Activated CD4-positive, alpha-beta T cell treated with anti-CD3 and anti-CD28 coated beads for 24 hours (primary cell): ENCODE measurements around the gene MTMR10.

Source experiments
- DNase-seq, 2 donors: peaks; one replicate each; pipeline ENCODE4 v3.0.0-alpha.2; 2020; ENCODE audit warnings: low read depth in 2 of 2

MTMR10 gene

GRCh38 chr15:31012455-31012854, 21.0 kb upstream of the MTMR10 start:
- no peak for DNase-seq

- no peak for DNase-seq
Measured at GRCh38 chr15:31010036-31010435, 18.6 kb upstream of the MTMR10 start.

- no peak for DNase-seq
Measured at GRCh38 chr15:31005660-31006059, 14.2 kb upstream of the MTMR10 start.

- no peak for DNase-seq
Measured at GRCh38 chr15:31004220-31004733, 12.8 kb upstream of the MTMR10 start.

- no peak for DNase-seq
Measured at GRCh38 chr15:31001702-31002101, 10.3 kb upstream of the MTMR10 start.

GRCh38 chr15:30999729-31000128, 8.3 kb upstream of the MTMR10 start:
- no peak for DNase-seq

GRCh38 chr15:30997270-30997669, 5.8 kb upstream of the MTMR10 start:
- DNase-seq: no peak

GRCh38 chr15:30992249-30992864, 929 bp upstream of the MTMR10 start:
- no peak for DNase-seq

GRCh38 chr15:30990446-30991254, 778 bp downstream of the MTMR10 start:
- no peak for DNase-seq

GRCh38 chr15:30990036-30990435, 1.4 kb downstream of the MTMR10 start:
- DNase-seq: no peak

GRCh38 chr15:30985081-30985531, 6.3 kb downstream of the MTMR10 start:
- no peak for DNase-seq

GRCh38 chr15:30984542-30984941, 6.9 kb downstream of the MTMR10 start:
- no peak for DNase-seq

GRCh38 chr15:30984118-30984517, 7.3 kb downstream of the MTMR10 start:
- no peak for DNase-seq

GRCh38 chr15:30979457-30979856, 12.0 kb downstream of the MTMR10 start:
- no peak for DNase-seq

GRCh38 chr15:30978328-30978727, 13.1 kb downstream of the MTMR10 start:
- DNase-seq: no peak

- no peak for DNase-seq
Measured at GRCh38 chr15:30974112-30974511, 17.3 kb downstream of the MTMR10 start.

- no peak for DNase-seq
Measured at GRCh38 chr15:30973379-30973778, 18.0 kb downstream of the MTMR10 start.

GRCh38 chr15:30969724-30970123, 21.7 kb downstream of the MTMR10 start:
- no peak for DNase-seq

- DNase-seq: no peak
Measured at GRCh38 chr15:30963681-30964080, 27.7 kb downstream of the MTMR10 start.

GRCh38 chr15:30962659-30963058, 28.8 kb downstream of the MTMR10 start:
- no peak for DNase-seq

GRCh38 chr15:30962079-30962478, 29.3 kb downstream of the MTMR10 start:
- no peak for DNase-seq

- no peak for DNase-seq
Measured at GRCh38 chr15:30958219-30958618, 33.2 kb downstream of the MTMR10 start.
